ENCODE results near the gene BTC.
"Not testable (repeated sequence)": the region's sequence is repeated elsewhere in the genome, so short reads cannot be mapped to it uniquely, and the experiment has no call there.

Gene BTC, protein sequence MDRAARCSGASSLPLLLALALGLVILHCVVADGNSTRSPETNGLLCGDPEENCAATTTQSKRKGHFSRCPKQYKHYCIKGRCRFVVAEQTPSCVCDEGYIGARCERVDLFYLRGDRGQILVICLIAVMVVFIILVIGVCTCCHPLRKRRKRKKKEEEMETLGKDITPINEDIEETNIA

GRCh38 chr4:74794382-74795010, at the start of gene BTC:
TSS of gene BTC (minus strand) at chr4:74794523. CDS start at chr4:74794325, 198 bp downstream.
- DNase-seq (ENCODE audit: low spot score), result peak; percentile 33

DNA sequence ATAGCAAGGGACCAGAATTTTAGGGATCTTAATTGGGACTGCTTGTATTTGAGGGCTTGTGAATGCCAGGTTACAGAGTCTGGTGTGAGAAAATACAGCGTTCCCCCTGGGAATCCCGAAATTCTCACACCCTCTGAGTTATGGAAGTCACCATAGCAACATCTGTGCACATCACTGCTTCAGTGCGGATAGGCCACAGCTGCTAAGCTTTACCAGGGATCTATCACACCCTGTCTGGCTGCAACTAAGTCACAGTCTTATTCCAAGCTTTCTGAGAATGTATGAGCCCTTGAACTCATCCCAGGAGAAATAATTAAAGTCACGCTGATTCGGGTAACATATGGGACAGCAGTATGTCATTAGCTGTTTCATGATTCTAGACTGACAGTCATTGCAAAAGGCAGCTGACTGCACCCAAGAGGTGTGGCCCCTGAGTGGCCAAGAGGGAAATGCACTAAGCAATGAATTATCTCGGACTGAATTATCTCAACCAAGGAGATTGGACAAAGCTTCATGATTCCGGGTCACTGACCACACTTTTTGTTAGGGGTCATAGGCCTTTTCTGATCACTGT, 46.7 kb upstream of the BTC start:
- no peak for DNase-seq (ENCODE audit: low spot score)

GRCh38 chr4:74838746-74839370, 44.5 kb upstream of the BTC start:
- DNase-seq (ENCODE audit: low spot score), result no peak

DNA sequence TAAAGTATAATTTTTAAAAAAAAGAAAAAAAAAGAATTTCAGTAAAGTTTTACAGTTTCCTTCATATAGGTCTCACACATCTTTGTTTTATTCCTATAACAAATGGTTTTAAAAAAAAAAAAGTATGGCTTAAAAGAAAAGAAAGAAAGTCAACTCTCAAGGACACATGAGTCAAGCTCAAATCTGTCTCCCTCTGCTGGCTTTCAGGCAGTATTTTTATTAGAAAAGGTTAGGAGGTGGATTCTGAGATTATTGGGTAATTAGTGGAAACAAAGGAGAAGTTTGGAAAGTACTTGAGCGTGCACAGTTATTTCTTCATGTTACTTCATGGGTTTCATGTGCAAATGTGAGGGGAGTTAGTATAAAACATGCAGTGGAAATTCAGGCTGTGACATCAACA, 36.6 kb upstream of the BTC start:
- no peak for DNase-seq (ENCODE audit: low spot score)

GRCh38 chr4:74823194-74823593, 28.9 kb upstream of the BTC start:
- DNase-seq (ENCODE audit: low spot score), result no peak

GRCh38 chr4:74822603-74823002, 28.3 kb upstream of the BTC start:
- no peak for DNase-seq (ENCODE audit: low spot score)

DNA sequence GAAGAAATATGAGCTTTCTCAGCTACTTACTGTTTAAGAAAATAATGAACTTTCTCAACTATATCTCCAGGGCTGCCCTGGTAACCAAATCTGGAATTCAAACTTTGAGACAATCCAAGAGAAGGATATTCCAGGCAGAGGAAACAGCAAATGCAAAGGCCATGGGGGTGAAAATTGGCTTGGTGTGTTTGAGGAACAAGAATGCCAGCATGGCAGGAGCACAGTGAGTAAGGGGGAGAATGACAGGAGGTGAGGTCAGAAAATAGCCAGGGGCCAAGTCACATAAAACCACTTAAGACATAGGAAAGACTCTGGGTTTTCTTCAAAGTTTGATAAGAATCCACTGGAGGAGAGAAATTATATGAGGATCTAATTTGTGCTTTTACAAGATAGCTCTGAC, 27.2 kb upstream of the BTC start:
- no peak for DNase-seq (ENCODE audit: low spot score)

DNA sequence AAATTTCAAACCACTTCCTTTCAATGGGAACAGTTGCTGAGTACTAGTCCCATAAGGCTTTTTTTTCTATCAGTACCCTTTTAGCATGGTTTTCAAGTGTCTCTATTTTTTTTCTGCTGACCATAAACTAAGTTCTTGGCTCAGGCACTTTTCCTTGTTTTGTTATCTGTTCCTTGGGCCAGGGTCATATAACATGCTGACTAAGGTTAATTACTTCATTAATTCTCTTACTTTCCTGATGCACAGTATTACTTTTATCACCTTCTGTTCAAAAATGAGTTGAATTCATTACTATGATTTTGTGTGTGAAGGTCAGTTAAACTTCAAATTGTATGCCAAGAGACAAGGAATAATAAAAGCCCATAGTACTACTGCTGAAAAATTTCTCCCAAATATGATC, 19.7 kb upstream of the BTC start:
- no peak for DNase-seq (ENCODE audit: low spot score)

DNA sequence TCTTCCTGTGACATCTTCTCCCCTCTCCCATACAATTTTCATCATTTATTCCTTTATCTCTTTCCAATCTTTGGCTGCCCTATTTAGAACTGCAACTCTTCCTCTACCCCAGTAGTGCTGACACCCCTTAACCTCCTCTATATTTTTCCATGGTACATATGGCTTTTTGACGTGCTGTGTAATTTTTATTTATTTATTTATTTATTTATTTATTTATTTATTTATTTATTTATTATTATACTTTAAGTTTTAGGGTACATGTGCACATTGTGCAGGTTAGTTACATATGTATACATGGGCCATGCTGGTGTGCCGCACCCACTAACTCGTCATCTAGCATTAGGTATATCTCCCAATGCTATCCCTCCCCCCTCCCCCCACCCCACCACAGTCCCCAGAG, 17.7 kb upstream of the BTC start:
- not testable (repeated sequence) for DNase-seq (ENCODE audit: low spot score)

- DNase-seq (ENCODE audit: low spot score), result no peak
Observed at GRCh38 chr4:74805601-74806000, 11.3 kb upstream of the BTC start.

GRCh38 chr4:74800310-74800709, 6.0 kb upstream of the BTC start:
- DNase-seq (ENCODE audit: low spot score), result no peak

DNA sequence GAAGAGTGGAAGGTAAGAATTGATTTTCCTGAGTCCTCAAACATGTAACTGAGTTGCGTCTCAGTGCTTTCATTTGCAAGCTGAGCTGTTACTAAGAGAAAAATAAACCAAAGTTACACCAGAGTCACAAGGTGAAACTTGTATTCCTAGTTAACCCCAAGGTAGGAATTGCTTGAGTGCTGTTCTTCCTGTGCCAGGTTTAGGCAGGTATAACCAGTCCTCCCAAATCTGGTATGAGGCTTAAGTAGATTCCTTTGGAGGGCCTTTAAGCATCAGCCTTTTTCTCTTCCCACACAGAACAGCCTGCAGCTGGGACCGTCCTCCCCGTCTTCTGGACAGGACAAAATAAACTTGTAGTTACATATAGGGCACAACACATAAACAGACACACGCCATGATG, 2.3 kb upstream of the BTC start:
- no peak for DNase-seq (ENCODE audit: low spot score)

DNA sequence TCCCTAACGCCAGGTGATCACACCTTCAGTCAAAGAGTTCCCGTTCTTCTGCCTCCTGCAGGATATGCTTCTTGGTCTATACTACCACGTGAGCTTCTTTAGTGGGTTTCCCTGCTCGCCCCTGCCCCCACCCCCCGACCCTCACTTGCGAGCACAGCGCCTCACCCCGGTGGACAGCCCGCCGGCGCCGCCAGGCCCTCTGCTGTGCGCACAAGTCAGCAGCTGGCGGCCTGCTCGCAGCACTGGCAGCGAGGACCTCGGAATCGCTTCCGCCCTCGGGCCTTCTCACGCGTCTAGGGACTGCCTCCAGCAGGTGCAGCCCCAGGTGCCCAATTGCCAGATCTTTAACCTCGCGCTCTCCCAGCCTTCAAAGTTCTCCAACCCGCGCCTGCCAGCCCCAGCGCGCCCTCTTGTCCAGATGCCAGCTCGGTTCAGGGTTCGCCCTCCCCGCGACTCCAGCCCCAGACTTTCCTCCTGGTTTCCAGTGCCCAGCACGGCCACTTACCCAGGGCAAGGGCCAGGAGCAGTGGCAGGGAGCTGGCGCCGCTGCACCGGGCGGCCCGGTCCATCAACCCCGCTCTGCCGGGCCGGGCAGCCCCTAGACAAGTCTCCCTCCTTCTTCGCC, 454 bp downstream of the BTC start:
- DNase-seq (ENCODE audit: low spot score), result peak; percentile 55

GRCh38 chr4:74790652-74791051, 3.7 kb downstream of the BTC start:
- DNase-seq (ENCODE audit: low spot score), result no peak

DNA sequence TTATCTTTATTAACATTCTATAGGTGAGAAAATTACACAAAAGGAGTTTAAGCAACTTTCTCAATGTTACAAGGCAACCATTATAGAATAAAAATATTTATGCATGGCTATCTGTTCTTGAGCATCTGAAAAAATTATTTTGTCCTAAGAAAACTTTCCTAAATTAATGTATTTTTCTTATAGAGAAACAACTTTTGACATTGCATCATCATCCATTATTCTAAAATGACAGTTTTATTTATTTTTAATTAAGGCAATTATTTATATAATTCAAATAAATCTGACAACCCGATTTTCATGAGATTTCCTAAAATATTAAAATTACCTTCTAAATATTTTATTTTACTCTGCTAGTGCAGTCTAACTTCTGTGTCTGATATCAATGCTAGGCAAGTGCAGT, 4.8 kb downstream of the BTC start:
- no peak for DNase-seq (ENCODE audit: low spot score)

DNA sequence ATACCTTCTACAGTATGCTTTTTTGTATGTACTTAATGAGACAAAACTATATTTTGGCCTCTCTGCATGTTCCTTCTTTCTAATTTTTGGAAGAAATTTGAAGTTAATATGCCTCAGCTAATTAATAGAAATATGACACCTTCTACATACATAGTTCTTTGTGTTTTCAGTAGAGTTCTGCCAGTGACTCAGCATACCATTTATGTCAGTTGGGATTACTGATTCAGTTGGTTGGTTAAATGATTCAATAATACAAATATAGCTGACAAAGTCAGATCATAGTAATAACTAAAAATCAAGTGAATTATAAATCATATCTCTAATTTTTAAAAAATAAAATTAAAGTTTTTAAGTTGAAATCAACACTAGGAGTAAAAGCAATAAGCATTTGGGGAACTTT, 16.8 kb downstream of the BTC start:
- no peak for DNase-seq (ENCODE audit: low spot score)

DNA sequence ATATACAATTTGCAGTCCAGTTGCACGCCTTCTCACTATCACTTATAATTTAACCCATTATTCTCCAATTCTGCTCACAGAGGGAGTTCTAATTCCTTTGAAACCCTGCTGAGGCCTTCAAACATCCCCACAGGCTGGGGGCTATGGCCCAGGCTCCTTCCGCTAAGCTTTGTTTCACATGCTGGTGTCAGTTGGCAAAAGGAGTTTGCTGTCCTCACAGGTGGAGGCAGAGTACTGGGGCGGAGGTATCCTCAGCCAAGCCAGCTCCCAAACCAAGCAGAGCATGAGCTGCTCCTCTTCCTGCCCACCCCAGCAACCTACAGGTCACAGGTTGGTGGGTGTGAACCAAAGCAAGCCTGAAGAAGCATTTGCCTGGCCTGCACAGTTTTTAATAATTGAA, 21.5 kb downstream of the BTC start:
- DNase-seq (ENCODE audit: low spot score), result no peak

- no peak for DNase-seq (ENCODE audit: low spot score)
Observed at GRCh38 chr4:74772106-74772505, 22.2 kb downstream of the BTC start.

DNA sequence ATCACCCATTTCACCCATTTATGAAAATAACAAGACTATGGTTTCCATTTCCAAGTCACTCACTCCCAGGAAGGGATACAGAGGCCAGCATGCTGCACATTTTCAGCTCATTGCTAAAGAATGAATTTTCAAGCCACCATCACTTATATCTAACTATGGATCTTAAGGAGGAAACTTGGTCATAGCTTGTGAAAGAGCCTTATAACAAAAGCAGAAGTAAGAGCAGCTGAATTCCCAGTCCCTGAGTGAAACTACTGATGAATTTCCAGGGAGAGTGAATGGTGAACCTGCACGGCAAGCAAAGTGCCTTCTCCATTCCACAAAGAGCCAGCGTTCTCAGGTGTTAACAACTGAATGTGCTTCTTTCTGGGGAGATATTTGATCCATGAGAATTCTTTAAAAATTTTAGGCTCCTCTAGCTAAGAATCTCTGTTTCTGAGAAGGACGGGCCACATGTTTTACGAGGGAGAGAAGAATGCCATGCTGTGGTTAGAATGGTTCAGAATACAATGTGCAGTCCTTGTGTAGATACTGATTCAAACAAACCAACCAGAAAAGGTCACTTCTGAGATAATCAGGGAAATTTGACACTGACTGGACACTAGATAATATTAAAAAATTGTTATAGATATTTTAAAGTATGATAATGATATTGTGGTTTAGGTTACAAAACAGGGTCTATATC, 24.0 kb downstream of the BTC start:
- no peak for DNase-seq (ENCODE audit: low spot score)

GRCh38 chr4:74768857-74769525, 25.3 kb downstream of the BTC start:
- DNase-seq (ENCODE audit: low spot score), result no peak

GRCh38 chr4:74764119-74764518, 30.2 kb downstream of the BTC start:
- DNase-seq (ENCODE audit: low spot score), result no peak

All from AG20443 (cell line).